Ectodermal cell (in vitro differentiated cells): ENCODE measurements around the gene NKTR.

Experiments
- H3K27ac ChIP-seq: 2 replicates; pipeline ENCODE4 v1.7.0; 2013; ENCODE audit warnings: mild to moderate bottlenecking, low read depth, low read length; ENCODE audit not compliant: insufficient read depth, poor library complexity, severe bottlenecking
- H3K27me3 ChIP-seq: 2 replicates; pipeline ENCODE4 v1.7.0; 2013; ENCODE audit warnings: mild to moderate bottlenecking, low read length; ENCODE audit not compliant: insufficient read depth, control insufficient read depth, poor library complexity, severe bottlenecking
- H3K36me3 ChIP-seq: one replicate; pipeline ENCODE4 v1.7.0; 2013; ENCODE audit warnings: low read length; ENCODE audit not compliant: control insufficient read depth, insufficient read depth
- H3K4me1 ChIP-seq: one replicate; pipeline ENCODE4 v1.7.0; 2013; ENCODE audit warnings: low read length; ENCODE audit not compliant: control insufficient read depth, insufficient read depth
- H3K4me3 ChIP-seq: 2 replicates; pipeline ENCODE4 v1.7.0; 2013; ENCODE audit warnings: low read depth, low read length, control low read depth; ENCODE audit not compliant: insufficient read depth
- H3K9me3 ChIP-seq: 2 replicates; pipeline ENCODE4 v1.7.0; 2013; ENCODE audit warnings: mild to moderate bottlenecking, low read length, moderate library complexity; ENCODE audit not compliant: control insufficient read depth
- WGBS, 2 experiments: methylation state at CpG; one replicate each; pipeline ENCODE4 v1.1.7; 2013; ENCODE audit warnings: missing lambda C conversion rate in 2 of 2; 5-methylcytosine and 5-hydroxymethylcytosine counted together

The NKTR gene

DNA sequence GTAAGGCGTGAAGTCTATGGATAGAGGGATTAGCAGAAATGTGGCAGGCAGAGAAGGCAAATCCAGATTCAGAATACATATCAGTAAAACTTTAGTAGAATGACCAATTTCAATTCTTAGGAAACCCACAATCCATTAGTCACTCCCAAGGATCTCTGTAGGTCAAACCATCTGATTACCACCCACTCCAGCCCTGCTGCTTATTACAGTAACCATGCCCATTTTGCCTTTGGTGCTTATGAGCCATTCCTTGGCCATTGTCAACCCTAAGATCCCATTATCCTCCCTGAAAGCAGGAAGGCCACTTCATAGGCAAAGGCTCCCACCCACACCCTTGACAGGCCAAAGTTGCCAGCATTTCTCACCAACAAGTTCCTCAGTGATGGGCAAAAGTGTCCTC lies 79.8 kb downstream of the NKTR start:
- no peaks in the 10 kb centered on the region for H3K9me3 ChIP-seq
- H3K36me3 ChIP-seq = no peaks in the 10 kb centered on the region
- 92 to 100% methylated on average over 1 of the region's 1 CpG for WGBS, 2 experiments
- H3K27ac ChIP-seq = no peak overlapping the region
- H3K27me3 ChIP-seq = no peaks in the 10 kb centered on the region
- H3K4me1 ChIP-seq = no peaks in the 10 kb centered on the region
- no peak overlapping the region for H3K4me3 ChIP-seq

DNA sequence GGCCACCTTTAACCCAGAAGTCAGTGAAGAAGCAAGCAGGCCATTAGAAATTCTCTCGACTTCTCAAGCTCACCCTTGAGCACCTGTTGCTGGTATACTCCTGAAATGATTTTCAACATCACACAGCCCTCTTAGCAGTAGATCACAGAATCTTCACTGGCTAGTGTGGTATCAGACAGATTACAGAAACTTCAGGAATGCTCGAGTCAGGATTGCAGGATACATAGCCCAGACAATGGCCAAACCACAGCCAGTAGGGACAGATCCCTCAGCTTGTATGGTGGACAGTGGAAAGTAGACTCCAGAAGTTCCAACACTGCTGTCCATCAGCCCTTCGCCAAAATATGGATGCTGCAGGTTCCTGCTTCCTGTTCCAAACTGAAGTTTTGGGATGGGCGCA lies 80.3 kb downstream of the NKTR start:
- no peaks in the 10 kb centered on the region for H3K4me1 ChIP-seq
- H3K9me3 ChIP-seq = no peaks in the 10 kb centered on the region
- no peaks in the 10 kb centered on the region for H3K36me3 ChIP-seq
- H3K27ac ChIP-seq = no peak overlapping the region
- WGBS, 2 experiments = 92 to 94% methylated on average over 4 of the region's 4 CpGs
- H3K27me3 ChIP-seq = no peaks in the 10 kb centered on the region
- H3K4me3 ChIP-seq = no peak overlapping the region

DNA sequence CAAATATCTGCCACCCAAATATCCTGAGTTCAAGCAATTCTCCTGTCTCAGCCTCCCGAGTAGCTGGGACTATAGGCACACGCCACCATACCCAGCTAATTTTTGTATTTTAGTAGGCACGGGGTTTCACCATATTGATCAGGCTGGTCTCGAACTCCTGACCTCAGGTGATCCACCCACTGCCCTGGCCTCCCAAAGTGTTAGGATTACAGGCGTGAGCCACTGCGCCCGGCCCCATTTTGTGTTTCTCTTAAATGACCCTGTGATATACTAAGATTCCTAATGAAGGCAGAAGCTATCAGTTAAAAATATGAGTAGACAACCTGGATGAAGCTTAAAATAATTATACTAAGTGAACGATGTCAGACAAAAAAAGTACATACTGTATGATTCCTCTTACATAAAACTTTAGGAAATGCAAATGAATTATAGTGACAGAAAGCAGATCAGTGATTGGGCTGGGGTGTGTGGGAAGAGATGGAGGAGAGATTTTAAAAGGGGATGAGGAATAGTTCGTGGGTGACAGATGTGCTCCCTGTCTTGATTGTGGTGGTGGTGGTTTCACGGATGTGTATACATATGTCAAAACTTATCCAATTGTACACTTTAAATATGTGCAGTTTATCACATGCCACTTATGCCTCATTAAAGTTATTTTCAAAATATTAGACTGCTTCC lies 81.0 kb downstream of the NKTR start:
- Histone ChIP-seq H3K4me1 (no peaks in the 10 kb centered on the region), H3K27ac (no peak overlapping the region), H3K36me3 (no peaks in the 10 kb centered on the region), H3K27me3 (no peaks in the 10 kb centered on the region), H3K4me3 (no peak overlapping the region), H3K9me3 (no peaks in the 10 kb centered on the region)
- 89 to 91% methylated on average over 8 to 9 of the region's 10 CpGs for WGBS, 2 experiments

DNA sequence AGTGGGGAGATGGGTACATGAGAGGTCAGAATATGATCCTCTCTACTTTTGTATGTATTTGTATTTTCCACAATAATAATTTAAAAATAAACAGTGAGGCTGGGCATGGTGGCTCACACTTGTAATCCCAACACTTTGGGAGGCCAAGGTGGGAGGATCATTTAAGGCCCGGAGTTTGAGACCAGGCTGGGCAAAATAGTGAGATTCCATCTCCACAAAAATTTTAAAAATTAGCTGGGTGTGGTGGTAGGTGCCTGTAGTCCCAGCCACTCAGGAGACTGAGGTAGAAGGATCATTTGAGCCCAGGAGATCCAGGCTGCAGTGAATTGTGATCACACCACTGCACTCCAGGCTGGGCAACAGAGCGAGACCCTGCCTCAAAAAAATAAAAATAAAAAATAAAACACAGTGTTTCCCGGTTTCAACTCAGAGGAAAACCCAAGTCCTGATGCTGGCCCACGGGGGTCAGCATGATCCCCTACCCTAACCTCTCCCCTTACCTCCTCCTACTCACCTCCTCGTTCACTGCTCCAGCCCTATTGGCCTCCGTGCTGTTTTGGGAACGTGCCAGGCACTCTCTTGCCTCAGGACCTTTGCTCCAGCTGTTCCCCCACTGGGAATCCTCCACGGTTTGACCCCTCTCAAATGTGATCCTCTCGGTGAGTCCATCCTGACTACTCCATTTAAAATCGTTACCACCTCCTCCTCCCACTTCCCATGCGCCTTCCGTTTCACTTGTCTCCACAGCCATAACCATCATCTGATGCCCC lies 82.0 kb downstream of the NKTR start:
- no peaks in the 10 kb centered on the region for H3K4me1 ChIP-seq
- WGBS, 2 experiments = 89 to 92% methylated on average over 12 of the region's 12 CpGs
- no peaks in the 10 kb centered on the region for H3K36me3 ChIP-seq
- H3K9me3 ChIP-seq = no peaks in the 10 kb centered on the region
- no peaks in the 10 kb centered on the region for H3K27me3 ChIP-seq
- no peak overlapping the region for H3K4me3 ChIP-seq
- no peak overlapping the region for H3K27ac ChIP-seq

DNA sequence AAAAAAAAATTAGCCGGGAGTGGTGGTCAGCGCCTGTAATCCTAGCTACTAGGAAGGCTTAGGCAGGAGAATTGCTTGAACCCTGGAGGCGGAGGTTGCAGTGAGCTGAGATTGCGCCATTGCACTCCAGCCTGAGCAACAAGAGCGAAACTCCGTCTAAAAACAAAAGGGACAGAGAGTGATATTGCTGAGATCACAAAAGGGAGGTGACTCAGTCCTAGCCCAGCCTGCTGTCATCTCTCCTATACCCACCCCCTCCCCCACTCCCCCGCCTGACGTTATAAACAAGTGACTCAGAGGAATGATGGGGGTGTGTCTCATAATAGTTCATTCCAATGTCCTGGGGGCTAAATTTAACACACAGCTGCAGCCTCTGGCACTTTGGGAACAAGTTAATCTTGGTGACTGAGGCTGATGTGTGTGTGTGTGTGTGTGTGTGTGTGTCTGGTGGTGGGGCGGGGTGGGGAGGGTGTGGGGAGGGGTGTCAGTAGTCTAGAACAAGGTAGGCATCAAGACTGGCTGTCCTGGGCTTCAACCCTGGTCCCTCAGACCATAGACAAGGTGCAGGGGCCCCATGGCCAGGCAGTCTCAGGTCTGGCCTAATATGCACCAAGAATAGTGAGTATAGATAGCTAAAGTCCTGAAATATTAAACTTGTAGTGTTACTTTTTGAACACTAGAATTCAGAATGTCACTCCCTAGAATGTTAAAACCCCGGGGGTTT lies 83.6 kb downstream of the NKTR start:
- Histone ChIP-seq H3K27ac (no peak overlapping the region), H3K27me3 (no peaks in the 10 kb centered on the region), H3K4me3 (no peak overlapping the region), H3K9me3 (no peaks in the 10 kb centered on the region), H3K4me1 (no peaks in the 10 kb centered on the region), H3K36me3 (no peaks in the 10 kb centered on the region)
- 81 to 83% methylated on average over 8 to 10 of the region's 10 CpGs for WGBS, 2 experiments

DNA sequence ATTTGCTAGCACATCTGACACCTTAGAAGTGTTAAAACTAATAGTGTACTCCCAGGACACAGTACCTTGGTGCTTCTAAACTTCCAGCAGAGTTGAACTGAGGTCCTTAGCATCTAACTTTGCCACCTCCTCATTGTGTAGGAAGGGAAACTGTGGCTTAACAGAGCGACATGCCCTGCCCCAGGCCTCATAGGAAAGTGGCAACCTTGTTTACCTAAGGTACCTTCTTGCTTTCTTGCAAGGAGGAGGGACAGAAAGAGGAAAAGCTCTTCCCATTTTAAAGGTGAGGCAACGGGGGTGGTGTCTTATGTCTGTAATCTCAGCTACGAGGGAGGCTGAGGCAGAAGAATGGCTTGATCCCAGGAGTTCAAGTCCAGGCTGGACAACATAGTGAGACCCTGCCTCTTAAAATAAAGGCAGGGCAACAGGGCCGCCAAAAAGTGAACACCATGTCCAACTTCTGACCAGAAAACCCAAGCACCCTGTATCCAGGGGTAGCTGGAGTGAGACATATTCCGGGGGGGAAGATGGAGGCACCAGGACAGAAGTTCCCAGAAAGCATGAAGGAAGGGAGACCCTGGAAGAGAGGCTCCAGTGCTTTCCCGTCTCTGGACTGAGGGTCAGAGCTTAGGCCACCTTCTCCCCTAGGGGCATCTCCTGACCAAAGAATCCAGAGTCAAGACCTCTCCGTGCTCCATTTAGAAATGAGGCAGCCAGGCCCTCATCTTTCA lies 84.3 kb downstream of the NKTR start:
- WGBS, 2 experiments = 92 to 94% methylated on average over 7 of the region's 7 CpGs
- no peak overlapping the region for H3K4me3 ChIP-seq
- H3K27me3 ChIP-seq = no peaks in the 10 kb centered on the region
- H3K27ac ChIP-seq = no peak overlapping the region
- peaks cover 6% of the 10 kb centered on the region for H3K4me1 ChIP-seq
- no peaks in the 10 kb centered on the region for H3K36me3 ChIP-seq
- H3K9me3 ChIP-seq = no peaks in the 10 kb centered on the region

DNA sequence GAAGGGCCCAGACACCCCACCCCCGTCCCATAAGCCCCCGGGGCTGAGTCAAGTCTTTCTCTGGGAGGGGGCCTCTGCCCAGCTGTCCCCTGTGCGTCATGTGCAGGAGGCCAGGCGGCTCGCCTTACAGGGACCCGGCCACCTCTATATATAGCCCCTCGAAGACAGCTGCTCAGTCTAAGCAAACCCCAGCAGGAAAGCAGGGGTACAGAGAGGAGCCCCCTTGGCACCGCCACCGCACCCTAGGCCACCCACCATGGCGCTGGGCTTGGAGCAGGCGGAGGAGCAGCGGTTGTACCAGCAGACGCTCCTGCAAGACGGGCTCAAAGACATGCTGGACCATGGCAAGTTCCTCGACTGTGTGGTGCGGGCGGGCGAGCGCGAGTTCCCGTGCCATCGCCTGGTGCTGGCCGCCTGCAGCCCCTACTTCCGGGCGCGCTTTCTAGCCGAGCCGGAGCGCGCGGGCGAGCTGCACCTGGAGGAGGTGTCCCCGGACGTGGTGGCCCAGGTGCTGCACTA lies 84.9 kb downstream of the NKTR start, which contains the start of gene KLHL40:
KLHL40 (plus strand) TSS at position 175 of the 519 bp plus-strand sequence; CDS start at position 257, 82 bp downstream.
- no peak within 1 kb of the TSS for H3K27ac ChIP-seq
- WGBS, 2 experiments = 94 to 95% methylated on average over 34 of the region's 34 CpGs
- H3K4me1 ChIP-seq = peaks cover 8% of the 10 kb centered on the region
- H3K4me3 ChIP-seq = no peak within 1 kb of the TSS
- H3K27me3 ChIP-seq = no peaks in the 10 kb centered on the region
- no peaks in the 10 kb centered on the region for H3K36me3 ChIP-seq
- no peaks in the 10 kb centered on the region for H3K9me3 ChIP-seq

DNA sequence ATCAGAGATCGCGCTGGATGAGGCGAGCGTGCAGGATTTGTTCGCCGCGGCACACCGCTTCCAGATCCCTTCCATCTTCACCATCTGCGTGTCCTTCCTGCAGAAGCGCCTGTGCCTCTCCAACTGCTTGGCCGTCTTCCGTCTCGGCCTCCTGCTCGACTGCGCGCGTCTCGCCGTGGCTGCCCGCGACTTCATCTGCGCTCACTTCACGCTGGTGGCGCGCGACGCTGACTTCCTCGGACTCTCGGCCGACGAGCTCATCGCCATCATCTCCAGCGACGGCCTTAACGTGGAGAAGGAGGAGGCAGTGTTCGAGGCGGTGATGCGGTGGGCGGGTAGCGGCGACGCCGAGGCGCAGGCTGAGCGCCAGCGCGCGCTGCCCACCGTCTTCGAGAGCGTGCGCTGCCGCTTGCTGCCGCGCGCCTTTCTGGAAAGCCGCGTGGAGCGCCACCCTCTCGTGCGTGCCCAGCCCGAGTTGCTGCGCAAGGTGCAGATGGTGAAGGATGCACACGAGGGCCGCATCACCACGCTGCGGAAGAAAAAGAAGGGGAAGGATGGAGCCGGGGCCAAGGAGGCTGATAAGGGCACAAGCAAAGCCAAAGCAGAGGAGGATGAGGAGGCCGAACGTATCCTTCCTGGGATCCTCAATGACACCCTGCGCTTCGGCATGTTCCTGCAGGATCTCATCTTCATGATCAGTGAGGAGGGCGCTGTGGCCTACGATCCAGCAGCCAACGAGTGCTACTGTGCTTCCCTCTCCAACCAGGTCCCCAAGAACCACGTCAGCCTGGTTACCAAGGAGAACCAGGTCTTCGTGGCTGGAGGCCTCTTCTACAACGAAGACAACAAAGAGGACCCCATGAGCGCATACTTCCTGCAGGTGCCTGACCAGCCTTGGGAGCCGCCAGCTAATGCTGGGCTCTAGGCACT lies 85.7 kb downstream of the NKTR start:
- Histone ChIP-seq H3K36me3 (no peaks in the 10 kb centered on the region), H3K4me1 (peaks cover 8% of the 10 kb centered on the region), H3K4me3 (no peak overlapping the region), H3K9me3 (no peaks in the 10 kb centered on the region), H3K27ac (no peak overlapping the region), H3K27me3 (no peaks in the 10 kb centered on the region)
- 95% methylated on average over 80 of the region's 80 CpGs for WGBS, 2 experiments
